ENCODE data around the gene USP20. TPM values are rescaled to one million over a fixed set of nuclear protein-coding genes. Genes with fewer than 3 reads are reported as not detected.
"Not testable (repeated sequence)": the region's sequence is repeated elsewhere in the genome, so short reads cannot be mapped to it uniquely, and the experiment has no call there.

Gene USP20
- 21.3 to 29.6 TPM (median 23.9 TPM) in 3 replicates for total RNA-seq
- long read RNA-seq, full-length matches to known transcripts: 10 of 30 reads
- long read RNA-seq, partial matches to known transcripts: 7 of 30 reads
- long read RNA-seq, other reads (novel, unspliced or antisense): 13 of 30 reads

- Mint-ChIP-seq H3K4me1 (ENCODE audit: low read depth) (peaks cover 54% of the 10 kb centered on the region), H3K36me3 (ENCODE audit: low read depth) (peaks cover 7% of the 10 kb centered on the region), H3K4me3 (ENCODE audit: unreplicated experiment) (peak within 1 kb of the TSS; percentile 99), H3K9me3 (ENCODE audit: low read depth) (no peaks in the 10 kb centered on the region), H3K27ac (ENCODE audit: unreplicated experiment) (peak within 1 kb of the TSS; percentile 98), H3K27me3 (ENCODE audit: low read depth) (no peaks in the 10 kb centered on the region)
- peak; percentile 30 for TF ChIP-seq CTCF (IDR thresholded peaks at IDR 0.05)
- peak; percentile 97 for DNase-seq (ENCODE audit: low spot score)
These were observed at the start of gene USP20, which contains the start of gene C9orf78 for GRCh38 chr9:129835128-129835859. Gene USP20, plus strand, starts transcription at chr9:129835458. Its CDS starts 17,098 bp downstream, at chr9:129852556. Gene C9orf78, minus strand, starts transcription at chr9:129835275. Its CDS starts 54 bp downstream, at chr9:129835221.

- TF ChIP-seq CTCF (IDR thresholded peaks at IDR 0.05): no peak
- no peak overlapping the region for H3K4me3 Mint-ChIP-seq (ENCODE audit: unreplicated experiment)
- DNase-seq (ENCODE audit: low spot score): no peak
- H3K36me3 Mint-ChIP-seq (ENCODE audit: low read depth): no peaks in the 10 kb centered on the region
- peaks cover 20% of the 10 kb centered on the region for H3K27me3 Mint-ChIP-seq (ENCODE audit: low read depth)
- no peak overlapping the region for H3K27ac Mint-ChIP-seq (ENCODE audit: unreplicated experiment)
- H3K4me1 Mint-ChIP-seq (ENCODE audit: low read depth): peaks cover 7% of the 10 kb centered on the region
- H3K9me3 Mint-ChIP-seq (ENCODE audit: low read depth): no peaks in the 10 kb centered on the region
These were observed 49.4 kb upstream of the USP20 start for GRCh38 chr9:129785866-129786265.

GRCh38 chr9:129786481-129786880 lies 48.8 kb upstream of the USP20 start:
- no peak for TF ChIP-seq CTCF (IDR thresholded peaks at IDR 0.05)
- Mint-ChIP-seq H3K27ac (ENCODE audit: unreplicated experiment) (no peak overlapping the region), H3K4me3 (ENCODE audit: unreplicated experiment) (no peak overlapping the region)

GRCh38 chr9:129794549-129794948 lies 40.7 kb upstream of the USP20 start:
- no peak for DNase-seq (ENCODE audit: low spot score)
- H3K27ac Mint-ChIP-seq (ENCODE audit: unreplicated experiment): no peak overlapping the region
- H3K9me3 Mint-ChIP-seq (ENCODE audit: low read depth): no peaks in the 10 kb centered on the region
- H3K27me3 Mint-ChIP-seq (ENCODE audit: low read depth): peaks cover 28% of the 10 kb centered on the region
- no peaks in the 10 kb centered on the region for H3K36me3 Mint-ChIP-seq (ENCODE audit: low read depth)
- peaks cover 3% of the 10 kb centered on the region for H3K4me1 Mint-ChIP-seq (ENCODE audit: low read depth)
- no peak for TF ChIP-seq CTCF (IDR thresholded peaks at IDR 0.05)
- H3K4me3 Mint-ChIP-seq (ENCODE audit: unreplicated experiment): no peak overlapping the region

More at GRCh38 chr9:129786481-129786880, 48.8 kb upstream of the USP20 start:
- DNase-seq (ENCODE audit: low spot score): no peak
- peaks cover 7% of the 10 kb centered on the region for H3K4me1 Mint-ChIP-seq (ENCODE audit: low read depth)
- H3K36me3 Mint-ChIP-seq (ENCODE audit: low read depth): no peaks in the 10 kb centered on the region
- H3K9me3 Mint-ChIP-seq (ENCODE audit: low read depth): no peaks in the 10 kb centered on the region
- peaks cover 20% of the 10 kb centered on the region for H3K27me3 Mint-ChIP-seq (ENCODE audit: low read depth)

GRCh38 chr9:129796029-129796428 lies 39.2 kb upstream of the USP20 start:
- H3K36me3 Mint-ChIP-seq (ENCODE audit: low read depth); DNase-seq (ENCODE audit: low spot score); H3K27ac Mint-ChIP-seq (ENCODE audit: unreplicated experiment); H3K4me1 Mint-ChIP-seq (ENCODE audit: low read depth); H3K4me3 Mint-ChIP-seq (ENCODE audit: unreplicated experiment); H3K9me3 Mint-ChIP-seq (ENCODE audit: low read depth): not testable (repeated sequence)
- H3K27me3 Mint-ChIP-seq (ENCODE audit: low read depth): peaks cover 23% of the 10 kb centered on the region
